Measurements from ENCODE around the gene LAMP1. TPM values are rescaled to one million over a fixed set of nuclear protein-coding genes. Genes with fewer than 3 reads are reported as not detected.
"Not testable (repeated sequence)": the region's sequence is repeated elsewhere in the genome, so short reads cannot be mapped to it uniquely, and the experiment has no call there.

Gene LAMP1
- total RNA-seq, 4 donors from 2014 or later, result 42.1 to 236 (median 191) TPM

DNA sequence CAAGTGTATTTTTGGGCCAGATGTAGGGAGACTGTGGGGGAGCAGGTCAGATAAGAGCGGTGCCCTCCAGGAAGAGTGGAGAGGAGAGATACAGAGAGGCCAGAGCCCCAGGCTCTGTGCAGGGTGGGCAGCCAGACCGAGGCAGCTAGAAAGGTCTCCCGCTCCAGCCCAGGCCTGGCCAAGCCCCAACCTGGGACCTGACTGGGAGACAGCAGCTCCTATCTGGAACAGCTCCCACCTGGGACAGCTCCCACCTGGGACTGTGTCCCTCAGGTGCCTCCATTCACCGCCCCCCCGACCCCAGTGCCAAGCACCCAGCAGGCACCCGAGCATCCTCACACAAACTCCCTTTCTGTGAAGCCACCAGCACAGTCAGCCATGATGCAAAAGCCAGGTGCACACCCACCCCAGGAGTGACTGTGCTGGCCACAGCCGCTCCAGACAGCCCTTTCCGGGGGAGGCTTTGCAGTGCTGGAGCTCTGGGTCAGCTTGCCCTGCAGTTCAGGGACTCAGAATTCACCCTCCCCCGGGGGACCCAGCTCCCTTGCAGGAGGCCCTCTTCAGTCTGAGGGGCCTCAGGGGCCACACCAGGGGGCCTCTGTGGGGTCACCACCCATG, 69.0 kb downstream of the LAMP1 start:
- DNase-seq, result no peak

DNA sequence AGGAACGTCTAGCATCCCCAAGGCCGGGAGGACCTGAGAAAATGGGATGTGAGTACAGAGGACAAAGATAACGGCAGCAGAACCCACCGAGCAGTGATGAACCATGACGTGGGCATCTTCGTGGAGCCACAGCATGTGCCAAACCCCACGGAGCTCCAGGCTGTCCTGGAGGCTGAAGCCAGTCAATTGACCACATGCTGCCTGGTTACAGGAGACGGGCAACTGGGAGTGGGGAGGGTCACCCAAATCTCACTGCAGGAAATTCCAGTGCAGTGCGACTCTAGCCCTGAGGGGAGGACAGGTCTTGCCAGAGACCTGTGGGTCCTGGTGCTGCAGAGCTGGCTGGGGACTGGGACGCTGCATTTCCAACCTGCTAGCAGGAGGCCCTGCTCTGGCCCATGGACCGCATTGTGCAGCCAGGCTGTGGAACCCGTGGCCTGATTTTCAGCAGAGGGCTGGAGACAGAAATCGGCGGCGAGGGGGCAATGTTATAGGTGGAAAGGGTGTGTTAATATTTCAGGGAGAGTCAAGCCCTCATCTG, 70.1 kb downstream of the LAMP1 start:
- no peak overlapping the region for H3K4me3 ChIP-seq
- H3K9me3 ChIP-seq, result no peaks in the 10 kb centered on the region
- TF ChIP-seq, protein P1, sequence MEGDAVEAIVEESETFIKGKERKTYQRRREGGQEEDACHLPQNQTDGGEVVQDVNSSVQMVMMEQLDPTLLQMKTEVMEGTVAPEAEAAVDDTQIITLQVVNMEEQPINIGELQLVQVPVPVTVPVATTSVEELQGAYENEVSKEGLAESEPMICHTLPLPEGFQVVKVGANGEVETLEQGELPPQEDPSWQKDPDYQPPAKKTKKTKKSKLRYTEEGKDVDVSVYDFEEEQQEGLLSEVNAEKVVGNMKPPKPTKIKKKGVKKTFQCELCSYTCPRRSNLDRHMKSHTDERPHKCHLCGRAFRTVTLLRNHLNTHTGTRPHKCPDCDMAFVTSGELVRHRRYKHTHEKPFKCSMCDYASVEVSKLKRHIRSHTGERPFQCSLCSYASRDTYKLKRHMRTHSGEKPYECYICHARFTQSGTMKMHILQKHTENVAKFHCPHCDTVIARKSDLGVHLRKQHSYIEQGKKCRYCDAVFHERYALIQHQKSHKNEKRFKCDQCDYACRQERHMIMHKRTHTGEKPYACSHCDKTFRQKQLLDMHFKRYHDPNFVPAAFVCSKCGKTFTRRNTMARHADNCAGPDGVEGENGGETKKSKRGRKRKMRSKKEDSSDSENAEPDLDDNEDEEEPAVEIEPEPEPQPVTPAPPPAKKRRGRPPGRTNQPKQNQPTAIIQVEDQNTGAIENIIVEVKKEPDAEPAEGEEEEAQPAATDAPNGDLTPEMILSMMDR (IDR thresholded peaks at IDR 0.05), result no peak
- TF ChIP-seq POLR2A (IDR thresholded peaks at IDR 0.05), result no peak
- no peaks in the 10 kb centered on the region for H3K27me3 ChIP-seq
- DNase-seq, result no peak
- H3K27ac ChIP-seq, result no peak overlapping the region
- no peaks in the 10 kb centered on the region for H3K36me3 ChIP-seq
- peaks cover 0 to 9% (median 2%) of the 10 kb centered on the region in 4 donors for H3K4me1 ChIP-seq

More for the DNA sequence above, 69.0 kb downstream of the LAMP1 start:
- no peak for TF ChIP-seq POLR2A (IDR thresholded peaks at IDR 0.05)
- TF ChIP-seq, protein P1 (IDR thresholded peaks at IDR 0.05), result no peak
- H3K4me3 ChIP-seq, result no peak overlapping the region
- H3K4me1 ChIP-seq, result peaks cover 0 to 19% (median 2%) of the 10 kb centered on the region in 4 donors
- H3K9me3 ChIP-seq, result no peaks in the 10 kb centered on the region
- peaks cover 0 to 4% (median 0%) of the 10 kb centered on the region in 3 donors for H3K36me3 ChIP-seq
- no peak overlapping the region for H3K27ac ChIP-seq
- H3K27me3 ChIP-seq, result no peaks in the 10 kb centered on the region

DNA sequence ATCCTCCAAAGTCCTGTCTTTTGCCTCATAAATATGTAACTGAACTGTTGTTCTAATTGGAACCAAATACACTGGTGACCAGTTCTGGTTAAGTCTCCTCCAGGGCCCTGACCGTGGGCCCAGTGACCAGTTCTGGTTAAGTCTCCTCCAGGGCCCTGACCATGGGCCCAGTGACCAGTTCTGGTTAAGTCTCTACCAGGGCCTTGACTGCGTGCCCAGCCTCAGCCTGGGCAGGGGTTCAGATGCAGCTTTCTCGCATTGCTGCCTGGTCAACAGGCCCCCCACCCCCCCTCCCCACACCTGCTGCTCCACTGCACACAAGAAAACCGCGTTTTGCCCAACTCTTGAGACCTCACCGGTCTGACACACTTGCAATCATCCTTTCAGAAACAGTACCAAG, 70.7 kb downstream of the LAMP1 start:
- Histone ChIP-seq H3K36me3 (no peaks in the 10 kb centered on the region), H3K9me3 (no peaks in the 10 kb centered on the region), H3K4me1 (peaks cover 0 to 5% (median 1%) of the 10 kb centered on the region in 4 donors), H3K4me3 (no peak overlapping the region), H3K27me3 (no peaks in the 10 kb centered on the region), H3K27ac (no peak overlapping the region)
- DNase-seq, result no peak
- no peak for TF ChIP-seq POLR2A (IDR thresholded peaks at IDR 0.05)
- TF ChIP-seq, protein P1 (IDR thresholded peaks at IDR 0.05), result no peak

DNA sequence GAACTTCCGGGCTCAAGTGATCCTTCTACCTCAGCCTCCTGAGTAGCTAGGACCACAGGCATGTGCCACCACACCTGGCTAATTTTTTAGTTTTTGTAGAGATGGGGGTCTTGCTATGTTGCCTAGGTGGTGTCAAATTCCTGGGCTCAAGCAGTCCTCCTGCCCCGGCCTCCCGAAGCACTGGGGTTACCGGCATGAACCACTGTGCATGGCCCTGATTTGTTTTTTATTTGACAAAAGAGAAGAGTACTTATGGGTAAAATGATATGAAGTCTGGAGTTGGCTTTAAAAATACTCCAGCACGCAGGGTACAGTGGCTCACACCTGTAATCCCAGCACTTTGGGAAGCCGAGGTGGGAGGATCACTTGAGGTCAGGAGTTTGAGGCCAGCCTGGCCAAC, 71.3 kb downstream of the LAMP1 start:
- H3K36me3 ChIP-seq, H3K27ac ChIP-seq, H3K4me1 ChIP-seq, H3K9me3 ChIP-seq, DNase-seq, H3K4me3 ChIP-seq, H3K27me3 ChIP-seq: not testable (repeated sequence)

DNA sequence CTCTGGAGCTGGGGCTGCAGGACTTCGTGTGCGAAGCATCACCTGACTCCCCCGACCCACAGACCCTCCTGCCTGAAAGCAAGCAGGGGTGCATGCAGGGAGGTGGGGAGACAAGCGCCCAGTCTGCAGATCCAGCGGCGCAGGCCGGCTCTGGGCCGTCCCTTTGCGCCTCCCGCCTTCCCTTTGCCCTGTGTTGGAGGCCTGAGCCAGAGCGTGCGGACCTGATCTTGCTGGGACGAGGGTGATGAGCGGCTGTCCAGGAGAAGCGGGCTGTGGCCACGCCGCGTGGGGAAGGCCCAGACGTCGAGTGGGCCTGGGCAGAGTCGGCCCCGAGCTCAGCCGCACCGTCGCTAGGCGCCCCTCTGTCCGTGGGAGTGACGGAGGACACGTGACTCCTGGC, 72.2 kb downstream of the LAMP1 start:
- no peak for TF ChIP-seq POLR2A (IDR thresholded peaks at IDR 0.05)
- TF ChIP-seq, protein P1 (IDR thresholded peaks at IDR 0.05), result no peak
- no peak for DNase-seq

DNA sequence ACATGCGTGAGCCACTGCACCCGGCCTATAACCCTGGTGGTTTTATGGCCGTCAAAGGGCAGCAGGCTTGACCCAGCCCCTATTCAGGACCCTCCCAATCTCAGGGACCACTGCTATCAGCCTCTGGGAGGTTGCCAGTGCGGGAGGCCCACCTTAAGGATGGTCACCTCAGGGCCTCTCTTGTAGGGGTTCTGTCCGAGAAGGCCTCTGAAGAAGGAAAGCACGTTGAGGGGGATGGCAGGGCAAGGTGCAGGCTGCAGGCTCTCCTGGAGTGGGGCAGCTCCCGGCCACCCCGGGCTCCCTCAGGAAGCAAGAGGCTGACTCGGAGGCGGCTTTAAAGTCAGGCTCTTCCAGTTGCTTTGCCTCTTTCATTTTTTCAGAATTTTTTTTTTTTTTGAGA, 72.8 kb downstream of the LAMP1 start:
- DNase-seq, result no peak
- Histone ChIP-seq H3K36me3 (no peaks in the 10 kb centered on the region), H3K27me3 (no peaks in the 10 kb centered on the region), H3K4me3 (no peak overlapping the region), H3K27ac (no peak overlapping the region), H3K4me1 (no peaks in the 10 kb centered on the region), H3K9me3 (no peaks in the 10 kb centered on the region)
- TF ChIP-seq POLR2A (IDR thresholded peaks at IDR 0.05), result no peak
- TF ChIP-seq, protein P1 (IDR thresholded peaks at IDR 0.05), result no peak

More for the DNA sequence above, 72.2 kb downstream of the LAMP1 start:
- Histone ChIP-seq H3K27ac (no peak overlapping the region), H3K27me3 (no peaks in the 10 kb centered on the region), H3K4me3 (no peak overlapping the region), H3K4me1 (no peaks in the 10 kb centered on the region), H3K36me3 (no peaks in the 10 kb centered on the region), H3K9me3 (no peaks in the 10 kb centered on the region)

Measured in Peyer's patch (tissue), 4 donors.